M059J (cell line): ENCODE results near the gene CHAC1. TPM values are rescaled to one million over a fixed set of nuclear protein-coding genes. Genes with fewer than 3 reads are reported as not detected.

Experiments
- DNase-seq: peaks from one replicate; pipeline ENCODE4 v3.0.0-alpha.2; 2012; ENCODE audit warnings: low read depth
- total RNA-seq: library from RNA; depleted of rRNA; stranded (reverse); fragments of >200 nt; shearing (Covaris generic); gene quantifications from 2 replicates; pipeline ENCODE4 v1.2.3, GENCODE V29; 2014

CHAC1 gene
- total RNA-seq, 1 experiment from 2014 or later: 7.4 TPM

- DNase-seq: no peak
Measured at GRCh38 chr15:40923551-40923950, 29.7 kb upstream of the CHAC1 start.

GRCh38 chr15:40925495-40925862, 27.8 kb upstream of the CHAC1 start:
- no peak for DNase-seq

GRCh38 chr15:40925863-40926658, 27.2 kb upstream of the CHAC1 start:
- DNase-seq: no peak

DNA sequence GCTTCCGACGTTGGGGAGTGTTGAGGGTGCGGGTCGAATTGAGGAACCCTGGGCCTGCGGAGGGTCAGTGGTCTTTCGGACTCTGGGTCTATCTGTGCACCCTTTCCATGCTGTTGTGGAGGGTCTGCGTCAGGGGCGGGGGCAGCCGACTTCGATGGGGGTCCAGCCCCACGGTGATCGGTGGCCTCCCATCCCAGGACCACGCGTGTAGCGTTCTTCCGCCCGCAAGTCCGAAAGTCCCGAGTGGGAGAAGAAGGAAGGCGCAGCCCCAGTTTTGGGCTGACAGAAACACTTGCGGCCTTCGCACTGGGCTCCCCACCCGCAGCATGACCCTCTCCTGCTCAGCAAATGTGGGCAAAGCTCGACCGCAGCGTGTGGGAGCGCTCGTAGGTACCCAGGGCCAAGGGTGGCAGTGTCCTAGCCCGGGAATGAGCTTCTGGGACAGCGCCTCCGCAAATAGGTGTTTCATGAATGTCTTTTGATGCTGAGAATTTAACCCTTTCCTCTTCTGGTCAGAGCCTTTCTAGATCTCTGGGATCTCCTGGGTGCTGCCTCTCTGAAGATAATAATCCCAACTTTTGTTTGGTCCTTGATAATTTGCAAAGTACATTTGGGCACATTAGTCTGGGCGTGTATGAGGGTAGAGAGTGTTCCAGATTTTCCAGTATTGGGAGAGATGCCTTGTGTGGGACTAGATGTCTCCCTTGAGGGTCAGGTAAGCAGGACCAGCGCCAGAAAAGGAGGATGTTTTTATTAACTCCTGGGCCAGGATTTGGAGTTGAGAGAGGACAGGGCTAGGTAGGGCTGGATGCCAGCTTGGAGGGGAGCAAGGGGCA, 26.4 kb upstream of the CHAC1 start:
- DNase-seq: no peak

DNA sequence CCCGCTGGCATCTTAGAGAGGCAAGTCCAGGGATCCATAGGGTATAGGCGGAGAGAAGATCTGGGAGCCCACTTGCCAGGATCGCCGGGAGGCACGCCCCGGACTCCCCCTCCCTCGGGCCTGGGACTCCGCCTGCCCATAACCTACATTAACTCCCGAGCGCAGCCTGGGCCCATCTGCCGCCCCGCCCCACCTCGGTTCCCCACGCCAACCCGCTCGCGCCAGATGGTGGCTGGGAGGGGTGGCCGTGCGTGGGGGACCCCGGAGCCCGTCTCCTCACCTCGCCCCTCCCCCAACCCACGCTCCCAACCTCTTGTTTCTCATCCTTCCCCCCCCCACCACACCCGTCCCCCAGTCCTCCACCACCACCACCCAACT, 25.8 kb upstream of the CHAC1 start:
- DNase-seq: no peak

GRCh38 chr15:40927873-40928806, 25.1 kb upstream of the CHAC1 start:
- no peak for DNase-seq

- peak; percentile 75 for DNase-seq
Measured at GRCh38 chr15:40928821-40929659, 24.2 kb upstream of the CHAC1 start, which contains the start of gene DLL4. Gene DLL4, plus strand, starts transcription at chr15:40929340. Its CDS starts 329 bp downstream, at chr15:40929669.

GRCh38 chr15:40929660-40930429, 23.4 kb upstream of the CHAC1 start:
- peak; percentile 60 for DNase-seq

DNA sequence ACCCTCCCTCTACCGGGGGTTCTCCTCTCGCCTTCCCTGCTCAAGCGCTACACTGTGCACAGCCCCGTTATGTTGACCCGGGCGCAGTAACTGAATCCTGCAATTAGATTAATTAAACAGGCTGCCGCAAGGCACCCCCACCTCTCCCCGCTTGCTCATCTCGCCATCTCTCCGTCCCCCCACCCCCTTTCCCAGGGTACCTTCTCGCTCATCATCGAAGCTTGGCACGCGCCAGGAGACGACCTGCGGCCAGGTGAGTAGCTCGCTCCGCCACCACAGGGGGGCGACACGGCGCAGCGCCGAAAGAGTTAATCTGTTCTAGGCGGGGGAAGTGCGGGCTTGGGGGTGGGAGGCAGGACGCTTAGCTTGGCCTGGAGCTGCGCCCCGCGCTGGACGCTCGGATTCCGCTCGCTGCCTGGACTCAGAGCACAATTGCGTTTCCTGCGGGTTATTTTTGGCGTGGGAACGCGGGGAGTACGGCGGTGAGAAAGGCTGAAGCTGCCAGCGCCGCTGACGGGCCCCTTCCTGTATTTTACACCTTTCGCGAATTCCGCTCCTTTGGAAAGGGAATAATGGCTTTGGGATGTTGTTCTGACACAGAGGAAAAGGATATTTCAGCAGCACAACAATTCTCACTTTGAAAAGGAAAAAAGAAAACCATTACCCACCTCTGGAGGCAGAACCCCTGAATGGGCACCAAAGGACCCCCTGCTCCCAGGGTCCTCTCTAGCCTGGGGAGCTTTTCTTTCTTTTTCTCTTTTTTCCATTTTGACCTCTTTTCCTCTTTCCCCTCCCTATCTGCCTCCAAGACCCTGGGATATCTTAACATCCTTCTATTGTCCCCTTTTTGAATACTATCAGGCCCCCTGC, 22.6 kb upstream of the CHAC1 start:
- no peak for DNase-seq

GRCh38 chr15:40931300-40932142, 21.8 kb upstream of the CHAC1 start:
- no peak for DNase-seq

GRCh38 chr15:40932156-40932555, 21.1 kb upstream of the CHAC1 start:
- no peak for DNase-seq

DNA sequence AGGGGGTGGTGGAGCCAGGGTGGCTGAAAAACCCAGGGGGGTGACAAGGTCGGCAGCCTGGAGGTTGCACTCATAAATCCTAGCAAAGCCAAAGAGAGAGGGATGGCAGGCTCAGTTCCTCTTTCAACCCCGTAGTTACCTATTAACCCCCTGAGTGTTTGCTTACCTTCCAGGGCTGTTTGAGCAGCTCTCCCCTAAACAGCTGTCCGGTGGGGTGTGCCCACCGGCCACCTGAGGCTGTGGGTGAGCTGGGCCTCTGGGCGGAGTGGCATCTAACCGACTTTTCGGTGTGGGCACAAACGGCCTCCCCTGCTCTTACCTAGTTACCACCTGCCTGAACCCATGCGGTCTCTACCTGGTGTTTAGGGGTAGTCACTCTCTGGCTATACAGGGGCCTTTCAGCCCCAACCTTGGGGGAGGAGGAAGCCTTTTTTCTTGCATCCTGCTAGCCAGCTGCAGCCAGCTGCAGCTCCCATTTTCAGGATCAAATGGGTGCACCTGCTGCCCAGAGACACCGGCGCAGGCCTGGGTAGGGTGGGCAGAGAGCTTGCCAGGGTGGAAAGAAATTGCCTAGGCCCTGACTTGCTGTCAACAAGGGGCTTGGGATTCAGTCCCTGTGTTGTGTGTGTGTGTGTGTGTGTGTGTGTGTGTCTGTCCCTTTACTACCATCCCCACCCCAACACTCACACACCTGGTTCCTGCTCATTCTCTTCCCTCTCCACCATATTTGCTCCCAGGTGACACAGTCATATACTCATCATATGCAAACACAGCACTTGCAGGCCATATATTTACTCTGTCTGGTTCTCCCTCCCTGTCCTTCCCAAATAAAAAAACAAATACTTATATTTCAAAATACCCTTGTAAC, 20.4 kb upstream of the CHAC1 start:
- DNase-seq: no peak

DNA sequence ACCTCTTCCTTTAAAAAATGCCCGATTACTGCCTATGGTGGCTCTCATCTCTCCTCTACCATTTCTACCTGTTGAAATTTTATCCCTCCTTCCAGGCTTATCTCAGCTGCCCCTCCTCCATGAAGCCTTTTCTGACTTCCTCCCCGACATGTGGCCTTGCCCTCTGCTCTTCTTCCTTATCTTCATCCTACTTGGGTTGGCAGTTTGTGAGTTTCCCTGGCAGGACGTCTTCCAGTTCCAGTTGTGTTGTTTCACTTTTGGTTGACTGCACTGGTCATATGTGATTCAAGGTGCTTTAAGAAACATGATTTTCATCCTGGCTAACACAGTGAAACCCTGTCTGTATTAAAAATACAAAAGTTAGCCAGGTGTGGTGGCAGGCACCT, 19.8 kb upstream of the CHAC1 start:
- no peak for DNase-seq

DNA sequence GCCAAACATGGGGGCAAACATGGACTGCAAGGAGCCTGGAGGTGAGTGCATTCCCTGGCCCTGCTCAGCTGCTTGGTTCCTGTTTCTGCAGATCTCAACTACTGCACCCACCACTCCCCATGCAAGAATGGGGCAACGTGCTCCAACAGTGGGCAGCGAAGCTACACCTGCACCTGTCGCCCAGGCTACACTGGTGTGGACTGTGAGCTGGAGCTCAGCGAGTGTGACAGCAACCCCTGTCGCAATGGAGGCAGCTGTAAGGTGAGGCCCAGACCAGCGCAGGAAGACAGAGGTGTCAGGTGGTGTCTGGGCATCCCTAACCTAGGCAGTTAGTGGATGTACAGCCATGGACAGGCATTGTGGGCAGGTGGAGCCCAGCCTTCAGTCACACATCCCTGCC, 18.8 kb upstream of the CHAC1 start:
- DNase-seq: no peak

GRCh38 chr15:40936234-40936708, 17.0 kb upstream of the CHAC1 start:
- DNase-seq: no peak

DNA sequence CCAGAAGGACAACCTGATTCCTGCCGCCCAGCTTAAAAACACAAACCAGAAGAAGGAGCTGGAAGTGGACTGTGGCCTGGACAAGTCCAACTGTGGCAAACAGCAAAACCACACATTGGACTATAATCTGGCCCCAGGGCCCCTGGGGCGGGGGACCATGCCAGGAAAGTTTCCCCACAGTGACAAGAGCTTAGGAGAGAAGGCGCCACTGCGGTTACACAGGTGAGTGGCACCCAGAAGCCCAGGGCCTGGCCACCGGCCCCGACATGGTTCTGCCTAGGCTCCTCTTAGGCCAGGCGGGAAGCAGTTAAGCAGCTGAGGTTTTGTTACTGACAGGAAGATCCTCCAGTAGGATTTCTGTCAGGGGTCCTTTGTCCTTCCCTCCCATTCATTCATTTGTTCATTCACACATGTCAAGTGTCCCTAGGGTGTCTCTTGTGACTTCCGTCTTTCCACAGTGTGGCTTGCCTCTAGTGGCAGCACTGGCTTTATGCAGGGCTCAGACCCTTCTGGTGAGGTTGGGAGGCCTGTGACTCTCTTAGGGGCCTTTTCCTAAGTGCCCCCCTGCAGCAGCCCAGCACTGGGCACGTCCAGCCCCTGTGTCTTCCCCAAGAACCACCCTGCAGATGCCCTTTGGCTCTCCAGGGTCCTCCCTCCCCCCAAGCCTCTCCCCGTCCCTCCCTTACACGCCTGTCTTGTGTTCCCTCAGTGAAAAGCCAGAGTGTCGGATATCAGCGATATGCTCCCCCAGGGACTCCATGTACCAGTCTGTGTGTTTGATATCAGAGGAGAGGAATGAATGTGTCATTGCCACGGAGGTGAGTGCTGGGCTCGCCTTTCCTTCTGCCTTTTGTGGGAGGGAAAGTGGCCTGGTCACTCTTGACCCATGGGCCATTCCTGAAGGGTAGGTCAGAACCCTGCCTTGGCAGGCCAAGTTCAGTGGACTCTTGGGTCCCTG, 16.3 kb upstream of the CHAC1 start:
- DNase-seq: peak; percentile 64
